ENCODE data around the gene STPG3.

Gene STPG3

DNA sequence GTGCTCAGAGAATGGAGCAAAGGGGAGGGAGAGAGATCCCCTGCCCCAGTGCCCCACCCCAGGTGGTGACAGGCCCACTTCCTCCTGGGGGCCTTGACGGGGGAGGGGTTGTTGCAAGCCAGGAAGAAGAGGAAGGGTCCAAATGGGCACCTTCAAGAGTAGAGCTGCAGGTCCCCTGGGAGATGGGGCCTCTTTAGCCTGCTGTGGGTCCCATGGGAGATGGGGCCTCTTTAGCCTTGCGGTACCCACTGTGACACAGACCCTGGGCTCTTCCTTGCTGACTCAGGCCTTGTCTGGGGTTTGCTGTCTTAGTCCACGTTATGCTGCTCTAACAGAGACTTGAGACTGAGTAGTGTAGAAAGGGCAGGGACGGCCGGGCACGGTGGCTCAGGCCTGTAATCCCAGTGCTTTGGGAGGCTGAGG is 16.9 kb downstream of the STPG3 start:
- peak in 1 of 2 experiments; percentile 67 for DNase-seq (ENCODE audit: low read depth in 1 of 2, low spot score in 1 of 2)
- Histone ChIP-seq H3K27ac (replicated peaks) (peak overlapping the region; percentile 6; the same call in 1 of the 2 replicates), H3K4me3 (replicated peaks; ENCODE audit: insufficient read depth, low read length) (no peak overlapping the region)

DNA sequence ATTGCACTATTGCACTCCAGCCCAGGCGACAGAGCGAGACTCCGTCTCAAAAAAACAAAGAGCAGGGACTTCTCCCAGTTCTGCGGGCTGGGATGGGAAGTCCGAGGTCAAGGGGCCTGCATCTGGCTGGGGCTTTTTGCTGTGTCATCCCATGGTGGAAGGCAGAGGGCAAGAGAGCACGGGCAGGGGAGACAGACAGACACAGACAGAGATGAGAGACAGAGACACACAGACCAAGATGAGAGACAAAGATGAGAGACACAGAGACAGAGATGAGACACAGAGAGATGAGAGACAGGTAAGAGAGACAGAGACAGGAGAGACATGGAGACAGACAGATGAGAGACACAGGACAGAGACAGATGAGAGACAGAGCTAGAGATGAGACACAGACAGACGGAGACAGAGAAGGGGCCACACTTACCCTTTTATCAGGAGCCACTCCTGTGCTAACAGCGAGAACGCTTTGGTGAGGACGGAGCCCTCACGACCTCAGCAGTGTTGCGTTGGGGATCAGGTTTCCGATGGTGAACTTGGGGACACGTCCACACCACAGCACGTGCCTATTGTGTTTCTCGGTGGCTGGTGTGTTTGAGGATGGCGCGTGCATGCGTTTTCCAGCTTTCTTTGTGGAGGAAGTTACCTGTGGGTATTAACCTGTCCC is 17.6 kb downstream of the STPG3 start:
- TF ChIP-seq, protein P1, sequence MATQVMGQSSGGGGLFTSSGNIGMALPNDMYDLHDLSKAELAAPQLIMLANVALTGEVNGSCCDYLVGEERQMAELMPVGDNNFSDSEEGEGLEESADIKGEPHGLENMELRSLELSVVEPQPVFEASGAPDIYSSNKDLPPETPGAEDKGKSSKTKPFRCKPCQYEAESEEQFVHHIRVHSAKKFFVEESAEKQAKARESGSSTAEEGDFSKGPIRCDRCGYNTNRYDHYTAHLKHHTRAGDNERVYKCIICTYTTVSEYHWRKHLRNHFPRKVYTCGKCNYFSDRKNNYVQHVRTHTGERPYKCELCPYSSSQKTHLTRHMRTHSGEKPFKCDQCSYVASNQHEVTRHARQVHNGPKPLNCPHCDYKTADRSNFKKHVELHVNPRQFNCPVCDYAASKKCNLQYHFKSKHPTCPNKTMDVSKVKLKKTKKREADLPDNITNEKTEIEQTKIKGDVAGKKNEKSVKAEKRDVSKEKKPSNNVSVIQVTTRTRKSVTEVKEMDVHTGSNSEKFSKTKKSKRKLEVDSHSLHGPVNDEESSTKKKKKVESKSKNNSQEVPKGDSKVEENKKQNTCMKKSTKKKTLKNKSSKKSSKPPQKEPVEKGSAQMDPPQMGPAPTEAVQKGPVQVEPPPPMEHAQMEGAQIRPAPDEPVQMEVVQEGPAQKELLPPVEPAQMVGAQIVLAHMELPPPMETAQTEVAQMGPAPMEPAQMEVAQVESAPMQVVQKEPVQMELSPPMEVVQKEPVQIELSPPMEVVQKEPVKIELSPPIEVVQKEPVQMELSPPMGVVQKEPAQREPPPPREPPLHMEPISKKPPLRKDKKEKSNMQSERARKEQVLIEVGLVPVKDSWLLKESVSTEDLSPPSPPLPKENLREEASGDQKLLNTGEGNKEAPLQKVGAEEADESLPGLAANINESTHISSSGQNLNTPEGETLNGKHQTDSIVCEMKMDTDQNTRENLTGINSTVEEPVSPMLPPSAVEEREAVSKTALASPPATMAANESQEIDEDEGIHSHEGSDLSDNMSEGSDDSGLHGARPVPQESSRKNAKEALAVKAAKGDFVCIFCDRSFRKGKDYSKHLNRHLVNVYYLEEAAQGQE (IDR thresholded peaks at IDR 0.05; ENCODE audit: insufficient replicate concordance, low read depth) = no peak
- no peak for DNase-seq (ENCODE audit: low read depth in 1 of 2, low spot score in 1 of 2)
- Histone ChIP-seq H3K4me3 (replicated peaks; ENCODE audit: insufficient read depth, low read length) (no peak overlapping the region), H3K27ac (replicated peaks) (peak overlapping the region; percentile 6; the same call in 1 of the 2 replicates), H3K27me3 (ENCODE audit: insufficient read depth, poor library complexity, severe bottlenecking) (no peaks in the 10 kb centered on the region)

More for the DNA sequence above, 16.9 kb downstream of the STPG3 start:
- TF ChIP-seq SPI1 (IDR thresholded peaks at IDR 0.05; ENCODE audit: borderline replicate concordance, low read depth) (peak; percentile 8; the same call in 1 of the 2 replicates), POLR2AphosphoS5 (IDR thresholded peaks at IDR 0.05; ENCODE audit: low read depth) (no peak)
- no peaks in the 10 kb centered on the region for H3K27me3 ChIP-seq (ENCODE audit: insufficient read depth, poor library complexity, severe bottlenecking)

DNA sequence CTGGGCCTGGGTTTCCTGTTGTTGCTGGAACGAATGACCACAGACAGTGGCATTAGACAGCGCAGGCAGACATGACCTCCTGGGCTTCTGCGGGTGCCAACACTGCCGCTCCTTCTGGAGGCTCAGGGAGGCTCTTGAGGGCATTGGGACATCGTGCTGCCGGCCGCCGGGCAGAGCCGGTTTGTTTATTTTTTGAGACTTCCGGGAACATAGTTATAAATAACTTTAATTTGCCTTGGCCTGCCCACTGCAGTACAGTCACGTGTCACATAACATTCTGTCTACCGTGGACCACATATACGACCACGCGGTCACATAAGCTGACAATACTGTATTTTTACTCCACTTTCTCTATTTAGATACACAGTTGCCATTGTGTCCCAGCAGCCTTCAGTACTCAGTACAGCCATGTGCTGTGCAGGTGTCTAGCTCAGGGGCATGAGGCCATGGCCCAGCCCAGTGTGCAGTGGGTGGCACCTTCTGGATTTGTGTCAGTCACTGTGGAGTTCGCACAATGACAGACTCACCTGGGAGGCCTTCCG is 18.2 kb downstream of the STPG3 start:
- DNase-seq (ENCODE audit: low read depth in 1 of 2, low spot score in 1 of 2) = no peak

DNA sequence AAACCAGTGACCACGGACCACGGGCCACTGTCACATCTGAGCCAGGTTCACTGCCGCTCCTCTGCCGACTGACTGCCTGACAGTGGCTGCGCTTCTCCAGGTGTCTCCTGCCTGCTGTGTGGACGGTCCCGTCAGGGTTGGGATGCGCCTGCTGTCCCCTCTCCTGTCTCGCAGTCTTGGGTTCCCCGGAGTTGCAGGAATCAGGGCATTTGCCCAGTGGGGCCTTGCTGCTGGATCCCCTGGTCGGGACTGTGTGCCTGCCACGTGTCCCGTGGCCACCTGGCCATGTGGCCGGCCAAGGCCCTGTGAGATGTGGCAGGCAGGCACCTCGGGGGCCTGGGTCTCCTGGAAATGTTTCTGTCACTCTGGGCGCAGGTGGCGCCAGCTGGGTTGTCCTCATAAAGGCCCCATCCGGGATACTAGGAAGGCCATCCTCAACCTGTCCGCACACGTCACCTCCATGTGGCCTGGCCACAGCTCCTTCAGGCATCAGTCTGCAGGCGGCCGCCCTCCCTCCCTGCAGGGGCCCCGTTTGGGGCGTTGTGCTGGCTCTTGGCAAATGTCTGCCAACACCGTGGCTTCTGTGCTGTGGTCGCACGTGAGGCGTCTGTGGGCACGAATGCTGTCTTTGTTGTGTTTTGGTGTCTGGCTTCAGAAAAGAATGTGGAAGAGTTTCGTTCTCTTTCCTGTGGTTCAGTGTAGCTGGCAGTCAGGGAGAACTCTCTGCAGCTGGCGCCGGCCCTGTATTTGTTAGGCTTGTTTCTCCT is 20.0 kb downstream of the STPG3 start:
- no peaks in the 10 kb centered on the region for H3K27me3 ChIP-seq (ENCODE audit: insufficient read depth, poor library complexity, severe bottlenecking)
- H3K27ac ChIP-seq (replicated peaks) = peak overlapping the region; percentile 73
- peak; percentile 42; the same call in 1 of the 2 replicates for TF ChIP-seq POLR2AphosphoS5 (IDR thresholded peaks at IDR 0.05; ENCODE audit: low read depth)
- TF ChIP-seq, protein P2, sequence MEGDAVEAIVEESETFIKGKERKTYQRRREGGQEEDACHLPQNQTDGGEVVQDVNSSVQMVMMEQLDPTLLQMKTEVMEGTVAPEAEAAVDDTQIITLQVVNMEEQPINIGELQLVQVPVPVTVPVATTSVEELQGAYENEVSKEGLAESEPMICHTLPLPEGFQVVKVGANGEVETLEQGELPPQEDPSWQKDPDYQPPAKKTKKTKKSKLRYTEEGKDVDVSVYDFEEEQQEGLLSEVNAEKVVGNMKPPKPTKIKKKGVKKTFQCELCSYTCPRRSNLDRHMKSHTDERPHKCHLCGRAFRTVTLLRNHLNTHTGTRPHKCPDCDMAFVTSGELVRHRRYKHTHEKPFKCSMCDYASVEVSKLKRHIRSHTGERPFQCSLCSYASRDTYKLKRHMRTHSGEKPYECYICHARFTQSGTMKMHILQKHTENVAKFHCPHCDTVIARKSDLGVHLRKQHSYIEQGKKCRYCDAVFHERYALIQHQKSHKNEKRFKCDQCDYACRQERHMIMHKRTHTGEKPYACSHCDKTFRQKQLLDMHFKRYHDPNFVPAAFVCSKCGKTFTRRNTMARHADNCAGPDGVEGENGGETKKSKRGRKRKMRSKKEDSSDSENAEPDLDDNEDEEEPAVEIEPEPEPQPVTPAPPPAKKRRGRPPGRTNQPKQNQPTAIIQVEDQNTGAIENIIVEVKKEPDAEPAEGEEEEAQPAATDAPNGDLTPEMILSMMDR (IDR thresholded peaks at IDR 0.05; ENCODE audit: insufficient read depth, low read length) = no peak
- no peak overlapping the region for H3K4me3 ChIP-seq (replicated peaks; ENCODE audit: insufficient read depth, low read length)
- peak in 1 of 2 experiments; percentile 83 for DNase-seq (ENCODE audit: low read depth in 1 of 2, low spot score in 1 of 2)

More for the DNA sequence above, 18.2 kb downstream of the STPG3 start:
- H3K27me3 ChIP-seq (ENCODE audit: insufficient read depth, poor library complexity, severe bottlenecking) = no peaks in the 10 kb centered on the region
- no peak overlapping the region for H3K4me3 ChIP-seq (replicated peaks; ENCODE audit: insufficient read depth, low read length)
- no peak for TF ChIP-seq GABPA (IDR thresholded peaks at IDR 0.05; ENCODE audit: low read depth)
- no peak for TF ChIP-seq SPI1 (IDR thresholded peaks at IDR 0.05; ENCODE audit: borderline replicate concordance, low read depth)
- no peak for TF ChIP-seq POLR2AphosphoS5 (IDR thresholded peaks at IDR 0.05; ENCODE audit: low read depth)
- TF ChIP-seq, protein P2 (IDR thresholded peaks at IDR 0.05; ENCODE audit: insufficient read depth, low read length) = no peak
- TF ChIP-seq, protein P1 (IDR thresholded peaks at IDR 0.05; ENCODE audit: insufficient replicate concordance, low read depth) = no peak
- no peak overlapping the region for H3K27ac ChIP-seq (replicated peaks)
